OCI-LY7 (cell line): ENCODE data around the gene DNAJB4. TPM values are rescaled to one million over a fixed set of nuclear protein-coding genes. Genes with fewer than 3 reads are reported as not detected.

Source experiments
- BruUV-seq: library from RNA; stranded (reverse); fragments of 400-500 nt; replicated peaks from 2 replicates; lab custom pipeline; 2021; lab: Mats Ljungman, UMichigan
- CTCF ChIA-PET: fragments of 300-600 bp; sonication (Branson Sonifier 250); formaldehyde crosslinking; loops from one replicate; lab custom pipeline; 2022; ENCODE audit warnings: antibody characterized with exemption; ENCODE audit not compliant: unreplicated experiment; lab: Charles Lee
- POLR2A ChIA-PET: fragments of 300-600 bp; sonication (Branson Sonifier 250); formaldehyde crosslinking; loops from one replicate; lab custom pipeline; 2022; ENCODE audit warnings: antibody characterized with exemption; lab: Charles Lee
- DNase-seq: peaks from one replicate; pipeline ENCODE4 v3.0.0-alpha.2; 2015; ENCODE audit warnings: low spot score
- H2AFZ ChIP-seq: fragments of 200-600 bp; sonication (generic), shearing (Covaris generic); 2 replicates; pipeline ENCODE4 v1.6.1; 2014; ENCODE audit warnings: mild to moderate bottlenecking, antibody characterized with exemption, low read length, moderate library complexity
- H3K27ac ChIP-seq: fragments of 200-600 bp; sonication (generic); 2 replicates; pipeline ENCODE4 v1.5.1; 2014; ENCODE audit warnings: mixed run types, low read depth, mild to moderate bottlenecking, moderate library complexity, low read length, inconsistent platforms; ENCODE audit not compliant: poor library complexity, severe bottlenecking
- H3K36me3 ChIP-seq: fragments of 200-600 bp; sonication (generic); 2 replicates; pipeline ENCODE4 v1.6.1; 2014; ENCODE audit warnings: mild to moderate bottlenecking, antibody characterized with exemption, low read length, moderate library complexity, mixed read lengths; ENCODE audit not compliant: insufficient read depth
- H3K4me1 ChIP-seq: fragments of 200-600 bp; sonication (generic); 2 replicates; pipeline ENCODE4 v1.5.1; 2014; ENCODE audit warnings: mild to moderate bottlenecking, low read length; ENCODE audit not compliant: insufficient read depth, poor library complexity, severe bottlenecking
- H3K4me2 ChIP-seq: fragments of 200-600 bp; sonication (generic); 2 replicates; pipeline ENCODE4 v1.6.1; 2014; ENCODE audit warnings: mild to moderate bottlenecking, low read length
- H3K4me3 ChIP-seq: fragments of 200-600 bp; sonication (generic); 2 replicates; pipeline ENCODE4 v1.5.1; 2014; ENCODE audit warnings: mild to moderate bottlenecking, low read depth, low read length; ENCODE audit not compliant: poor library complexity, severe bottlenecking
- H3K79me2 ChIP-seq: fragments of 200-600 bp; sonication (generic); 2 replicates; pipeline ENCODE4 v1.6.1; 2016; ENCODE audit warnings: low read depth, mild to moderate bottlenecking, low read length, moderate library complexity, mixed read lengths; ENCODE audit not compliant: insufficient read depth
- H3K9me2 ChIP-seq: fragments of 200-600 bp; sonication (generic); 2 replicates; pipeline ENCODE4 v1.6.1; 2016; ENCODE audit warnings: mild to moderate bottlenecking, low read length, mixed read lengths; ENCODE audit not compliant: insufficient read depth
- H3K9me3 ChIP-seq: fragments of 200-600 bp; sonication (generic); 2 replicates; pipeline ENCODE4 v1.6.1; 2014; ENCODE audit warnings: mild to moderate bottlenecking, mixed run types, low read length, mixed read lengths
- H4K20me1 ChIP-seq: fragments of 200-600 bp; sonication (generic); 2 replicates; pipeline ENCODE4 v1.6.1; 2014; ENCODE audit warnings: mild to moderate bottlenecking, antibody characterized with exemption, low read length, moderate library complexity, mixed read lengths; ENCODE audit not compliant: insufficient read depth
- CTCF ChIP-seq: fragments of 200-600 bp; sonication (generic); conservative IDR thresholded peaks from 2 replicates; pipeline ENCODE4 v1.5.1; 2014; ENCODE audit warnings: mild to moderate bottlenecking, antibody characterized with exemption, low read length, moderate library complexity, mixed read lengths
- EZH2phosphoT487 ChIP-seq: fragments of 200-600 bp; sonication (generic); IDR thresholded peaks from 2 replicates; pipeline ENCODE4 v1.6.1; 2018; ENCODE audit warnings: low read depth, borderline replicate concordance, mild to moderate bottlenecking, mixed run types, antibody characterized with exemption, low read length, moderate library complexity, mixed read lengths
- intact Hi-C: fragments of 100-400 bp; cut with micrococcal nuclease; formaldehyde crosslinking; loops from one replicate; pipeline ENCODE4 v1.10.0; 2022; ENCODE audit not compliant: unreplicated experiment
- total RNA-seq, 2 experiments: library from RNA; depleted of rRNA in 1 of 2; stranded (reverse); fragments of >200 nt in 1 of 2; shearing (Covaris generic) in 1 of 2; gene quantifications; 2 replicates each; pipeline ENCODE4 v1.2.3, GENCODE V29; 2014 to 2022

Gene DNAJB4
- total RNA-seq, 2 experiments from 2014 or later: 12.6 to 15.8 TPM

DNA sequence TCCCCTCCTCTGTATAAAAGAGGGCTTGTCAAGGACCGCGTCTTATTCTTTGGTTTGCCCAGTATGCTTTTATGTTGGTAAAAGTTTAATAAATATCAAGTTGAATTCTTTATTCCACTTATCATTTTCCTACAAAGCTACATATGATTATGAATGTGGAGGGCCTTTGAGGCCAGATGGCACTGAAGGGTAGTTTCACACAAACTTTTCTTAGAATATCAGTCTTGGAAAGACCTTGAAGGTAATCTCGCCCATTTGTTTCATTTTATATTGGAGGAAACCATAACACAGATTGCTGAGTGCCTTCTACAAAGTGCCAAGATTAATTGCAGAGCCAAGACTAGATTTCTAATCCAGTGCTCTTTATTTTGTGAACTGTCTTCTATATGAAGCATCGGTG lies 20.1 kb upstream of the DNAJB4 start:
- ChIA-PET POLR2A (no interaction called here), CTCF (no interaction called here)
- H3K4me1 ChIP-seq: peaks cover 15% of the 10 kb centered on the region
- TF ChIP-seq CTCF (no peak), EZH2phosphoT487 (no peak)
- no peak for DNase-seq
- H2AFZ ChIP-seq: no peak overlapping the region
- no peak overlapping the region for H3K4me2 ChIP-seq
- intact Hi-C loops: loop anchor here (10.0 kb wide), 1 partner anchor 160 kb away; no protein-coding TSS in a partner anchor
- peaks cover 46% of the 10 kb centered on the region for H3K36me3 ChIP-seq
- no peak overlapping the region for H3K4me3 ChIP-seq
- no peaks in the 10 kb centered on the region for H3K9me2 ChIP-seq
- H3K79me2 ChIP-seq: peaks cover 72% of the 10 kb centered on the region
- H3K9me3 ChIP-seq: no peaks in the 10 kb centered on the region
- no TSS peak for BruUV-seq
- peaks cover 24% of the 10 kb centered on the region; the same call in 1 of the 2 replicates for H4K20me1 ChIP-seq
- no peak overlapping the region for H3K27ac ChIP-seq

GRCh38 chr1:77986810-77987209 lies 17.9 kb upstream of the DNAJB4 start:
- no peak overlapping the region for H3K4me2 ChIP-seq
- no peak for DNase-seq

More at GRCh38 chr1:77986810-77987209, 17.9 kb upstream of the DNAJB4 start:
- no TSS peak for BruUV-seq
- Histone ChIP-seq H3K4me1 (peaks cover 1% of the 10 kb centered on the region), H3K4me3 (no peak overlapping the region), H3K9me3 (no peaks in the 10 kb centered on the region), H3K79me2 (peaks cover 51% of the 10 kb centered on the region), H3K36me3 (peaks cover 53% of the 10 kb centered on the region), H4K20me1 (peaks cover 18% of the 10 kb centered on the region; the same call in 1 of the 2 replicates), H3K27ac (no peak overlapping the region), H2AFZ (no peak overlapping the region), H3K9me2 (no peaks in the 10 kb centered on the region)
- TF ChIP-seq EZH2phosphoT487 (no peak), CTCF (no peak)
- ChIA-PET POLR2A (interaction anchor here (0.6 to 1.2 kb wide), 4 partner anchors 12 to 264 kb away, joined by 3 read pairs; no protein-coding TSS in a partner anchor), CTCF (no interaction called here)
- intact Hi-C loops: loop anchor here (10.0 kb wide), 1 partner anchor 162 kb away; no protein-coding TSS in a partner anchor
